GM23338 (cell line): ENCODE data around the gene MIAT.

Experiments used
- CREB1 ChIP-seq: fragments of 250-450 bp; sonication (Bioruptor Pico); IDR thresholded peaks from 2 replicates; pipeline ENCODE4 v1.5.0; 2020; ENCODE audit warnings: low read depth, mild to moderate bottlenecking, moderate library complexity
- CTCF ChIP-seq, 2 experiments: fragments of 200-600 bp in 1 of 2; sonication (generic) in 1 of 2; conservative IDR thresholded peaks; 2 replicates each; pipeline versions ENCODE4 v1.5.1 to v1.6.1; 2016 to 2017; ENCODE audit warnings: antibody characterized with exemption in 2 of 2, low read depth in 2 of 2, mild to moderate bottlenecking in 2 of 2, moderate library complexity in 1 of 2
- ETS1 ChIP-seq: IDR thresholded peaks from 2 replicates; pipeline ENCODE4 v1.6.1; 2016; ENCODE audit warnings: antibody characterized with exemption
- EZH2 ChIP-seq: fragments of 200-600 bp; sonication (generic); IDR thresholded peaks from one replicate; pipeline ENCODE4 v1.8.0; 2017; ENCODE audit warnings: antibody characterized with exemption, mild to moderate bottlenecking, low read depth; ENCODE audit not compliant: unreplicated experiment
- EZH2phosphoT487 ChIP-seq: fragments of 200-600 bp; sonication (generic); IDR thresholded peaks from one replicate; pipeline ENCODE4 v1.8.1; 2018; ENCODE audit warnings: antibody characterized with exemption; ENCODE audit not compliant: unreplicated experiment
- JUNB ChIP-seq: IDR thresholded peaks from one replicate; pipeline ENCODE4 v1.6.1; 2016; ENCODE audit warnings: antibody characterized with exemption; ENCODE audit not compliant: unreplicated experiment
- NANOG ChIP-seq: IDR thresholded peaks from 2 replicates; pipeline ENCODE4 v1.6.1; 2016; ENCODE audit warnings: antibody characterized with exemption, borderline replicate concordance
- POLR2AphosphoS5 ChIP-seq: IDR thresholded peaks from 2 replicates; pipeline ENCODE4 v1.6.1; 2016; ENCODE audit warnings: antibody characterized with exemption, low read depth
- REST ChIP-seq: IDR thresholded peaks from one replicate; pipeline ENCODE4 v1.6.1; 2018; ENCODE audit warnings: antibody characterized with exemption; ENCODE audit not compliant: unreplicated experiment

DNA sequence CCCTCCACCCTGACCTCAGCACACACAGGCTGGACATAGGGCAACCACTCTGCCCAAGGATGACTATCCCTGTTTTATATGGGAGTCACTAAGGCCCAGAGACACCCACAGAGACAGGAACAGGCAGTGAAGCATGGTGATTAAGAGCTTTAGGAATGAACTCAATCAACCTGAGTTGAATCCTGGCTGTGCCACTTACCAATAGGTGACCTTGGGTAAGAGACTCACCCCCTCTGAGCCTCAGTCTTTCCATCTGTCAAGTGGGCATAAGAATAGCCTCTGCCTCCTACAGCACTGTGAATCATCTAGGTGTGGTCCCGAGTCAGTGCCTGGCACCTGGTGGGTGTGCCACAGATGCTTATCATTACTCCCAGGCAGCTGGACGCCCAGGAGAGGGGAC, 46.4 kb upstream of the MIAT start:
- TF ChIP-seq CTCF (conservative IDR thresholded peaks at IDR 0.05; ENCODE audit: low read depth in 2 of 2) (no peak), EZH2 (no peak), POLR2AphosphoS5 (no peak), REST (no peak), JUNB (no peak), ETS1 (no peak), CREB1 (CRISPR knock-in tag) (no peak), EZH2phosphoT487 (no peak), NANOG (no peak)
